Sigmoid colon (tissue), 7 donors: Measurements from ENCODE around the gene TMEM45B. TPM values are rescaled to one million over a fixed set of nuclear protein-coding genes. Genes with fewer than 3 reads are reported as not detected.
A peak's percentile ranks its signal among the peaks of the same experiment; 100 is the strongest.

ENCODE experiments used
- DNase-seq: peaks from one replicate; pipeline ENCODE4 v3.0.0-alpha.2; 2019
- H3K27ac ChIP-seq, 4 donors: fragments of 200-600 bp; sonication (generic); one replicate each; pipeline ENCODE4 v1.5.1; 2016 to 2019; ENCODE audit warnings: mild to moderate bottlenecking in 1 of 4
- H3K27me3 ChIP-seq, 3 donors: fragments of 200-600 bp; sonication (generic); one replicate each; pipeline ENCODE4 v1.5.1; 2019; ENCODE audit warnings: mild to moderate bottlenecking in 1 of 3
- H3K36me3 ChIP-seq, 4 donors: fragments of 200-600 bp; sonication (generic); one replicate each; pipeline ENCODE4 v1.5.1; 2016 to 2019
- H3K4me1 ChIP-seq, 4 donors: fragments of 200-600 bp; sonication (generic); one replicate each; pipeline ENCODE4 v1.5.1; 2017 to 2019
- H3K4me3 ChIP-seq, 4 donors: fragments of 200-600 bp; sonication (generic); one replicate each; pipeline ENCODE4 v1.5.1; 2017 to 2019; ENCODE audit warnings: mild to moderate bottlenecking in 2 of 4, moderate library complexity in 1 of 4
- H3K9me3 ChIP-seq, 4 donors: fragments of 200-600 bp in 3 of 4; sonication (generic) in 3 of 4; one replicate each; pipeline versions ENCODE4 v1.5.1 to v1.6.1; 2013 to 2019
- CTCF ChIP-seq, 4 experiments: fragments of 450-650 bp in 3 of 4; fragments of 200-600 bp in 1 of 4; IDR thresholded peaks; one replicate each; pipeline ENCODE4 v1.5.1; 2016 to 2019; ENCODE audit warnings: antibody characterized with exemption in 4 of 4, mild to moderate bottlenecking in 3 of 4, moderate library complexity in 2 of 4
- EP300 ChIP-seq, 4 donors: sonication (generic); formaldehyde crosslinking; IDR thresholded peaks; one replicate each; pipeline ENCODE4 v1.6.1; 2017; ENCODE audit warnings: antibody characterized with exemption in 4 of 4
- POLR2A ChIP-seq, 2 donors: fragments of 450-650 bp; IDR thresholded peaks; one replicate each; pipeline ENCODE4 v1.6.1; 2016; ENCODE audit warnings: antibody characterized with exemption in 2 of 2, mild to moderate bottlenecking in 2 of 2, moderate library complexity in 2 of 2
- POLR2AphosphoS5 ChIP-seq, 4 donors: sonication (generic); formaldehyde crosslinking; IDR thresholded peaks; one replicate each; pipeline ENCODE4 v1.6.1; 2017; ENCODE audit warnings: antibody characterized with exemption in 4 of 4
- WGBS, 2 donors: extraction: QIAGEN DNeasy Blood & Tissue Kit; methylation state at CpG; one replicate each; pipeline ENCODE4 v1.1.7; 2013; 5-methylcytosine and 5-hydroxymethylcytosine counted together
- intact Hi-C: fragments of 100-400 bp; cut with DNase I; formaldehyde crosslinking; loops from one replicate; pipeline ENCODE4 v1.15.1; 2023
- polyA plus RNA-seq, 3 donors: library from polyadenylated mRNA; stranded (reverse); fragments of 200-250 nt; gene quantifications; one replicate each; pipeline ENCODE4 v1.2.3, GENCODE V29; 2013
- total RNA-seq, 4 donors: library from RNA; depleted of rRNA; stranded (reverse); fragments of >200 nt; gene quantifications; one replicate each; pipeline ENCODE4 v1.1.0, GENCODE V29; 2016
- donor health status: healthy with polysubstance abuse.
- donor health status: Bipolar disorder and iron deficiency.
- donor health status: healthy.

Gene TMEM45B
- total RNA-seq (1 to 10 TPM in 1 of 4 donors, under 1 TPM in 2, not detected in 1; 0.55 to 1.4 (median 0.95) TPM), polyA plus RNA-seq (100 to 1,000 TPM in 1 of 3 donors, 10 to 100 TPM in 2; 30.6 to 150 (median 46.0) TPM)

- H3K9me3 ChIP-seq, result no peaks in the 10 kb centered on the region
- peak within 1 kb of the TSS in 1 of 4 donors; percentile 17 for H3K4me3 ChIP-seq
- H3K4me1 ChIP-seq, result peaks cover 0 to 9% (median 0%) of the 10 kb centered on the region in 4 donors
- H3K36me3 ChIP-seq, result no peaks in the 10 kb centered on the region
- peaks cover 0 to 31% (median 13%) of the 10 kb centered on the region in 3 donors for H3K27me3 ChIP-seq
- intact Hi-C loops, result no loop called here
- DNase-seq, result no peak
- no peak for TF ChIP-seq POLR2AphosphoS5 (IDR thresholded peaks at IDR 0.05)
- TF ChIP-seq EP300 (IDR thresholded peaks at IDR 0.05), result no peak
- TF ChIP-seq POLR2A (IDR thresholded peaks at IDR 0.05), result peak in 1 of 2 donors; percentile 23
- no peak for TF ChIP-seq CTCF (IDR thresholded peaks at IDR 0.05)
- peak within 1 kb of the TSS in 1 of 4 donors; percentile 42 for H3K27ac ChIP-seq
- whole genome bisulfite sequencing, 2 donors, result 2 to 3% methylated on average over 68 of the region's 68 CpGs
These were observed at the start of gene TMEM45B for GRCh38 chr11:129815596-129816461. Gene TMEM45B, plus strand, starts transcription at chr11:129815848. Its CDS starts 36,635 bp downstream, at chr11:129852483.

- Histone ChIP-seq H3K9me3 (no peaks in the 10 kb centered on the region), H3K36me3 (no peaks in the 10 kb centered on the region), H3K27ac (no peak overlapping the region), H3K27me3 (no peaks in the 10 kb centered on the region), H3K4me1 (no peaks in the 10 kb centered on the region), H3K4me3 (no peak overlapping the region)
- no peak for DNase-seq
- intact Hi-C loops, result no loop called here
- 10 to 28% methylated on average over 7 of the region's 7 CpGs for WGBS, 2 donors
- TF ChIP-seq POLR2AphosphoS5 (IDR thresholded peaks at IDR 0.05) (no peak), CTCF (IDR thresholded peaks at IDR 0.05) (no peak), EP300 (IDR thresholded peaks at IDR 0.05) (no peak), POLR2A (IDR thresholded peaks at IDR 0.05) (no peak)
These were observed 48.6 kb upstream of the TMEM45B start for GRCh38 chr11:129766898-129767604.

GRCh38 chr11:129767827-129768226, 47.8 kb upstream of the TMEM45B start:
- Histone ChIP-seq H3K36me3 (no peaks in the 10 kb centered on the region), H3K27me3 (no peaks in the 10 kb centered on the region), H3K27ac (no peak overlapping the region), H3K4me3 (no peak overlapping the region), H3K9me3 (no peaks in the 10 kb centered on the region), H3K4me1 (no peaks in the 10 kb centered on the region)
- intact Hi-C loops, result no loop called here
- 78 to 82% methylated on average over 4 of the region's 4 CpGs for WGBS, 2 donors
- no peak for DNase-seq
- TF ChIP-seq EP300 (IDR thresholded peaks at IDR 0.05) (no peak), POLR2A (IDR thresholded peaks at IDR 0.05) (no peak), POLR2AphosphoS5 (IDR thresholded peaks at IDR 0.05) (no peak), CTCF (IDR thresholded peaks at IDR 0.05) (no peak)

- intact Hi-C loops, result no loop called here
- H3K36me3 ChIP-seq, result no peaks in the 10 kb centered on the region
- no peaks in the 10 kb centered on the region for H3K9me3 ChIP-seq
- 87 to 93% methylated on average over 1 of the region's 1 CpG for WGBS, 2 donors
- no peak for DNase-seq
- no peaks in the 10 kb centered on the region for H3K4me1 ChIP-seq
- H3K4me3 ChIP-seq, result no peak overlapping the region
- no peaks in the 10 kb centered on the region for H3K27me3 ChIP-seq
- TF ChIP-seq EP300 (IDR thresholded peaks at IDR 0.05) (no peak), POLR2AphosphoS5 (IDR thresholded peaks at IDR 0.05) (no peak), POLR2A (IDR thresholded peaks at IDR 0.05) (no peak), CTCF (IDR thresholded peaks at IDR 0.05) (no peak)
- H3K27ac ChIP-seq, result no peak overlapping the region
These were observed 47.3 kb upstream of the TMEM45B start for GRCh38 chr11:129768356-129768755.
